Endothelial cell of umbilical vein (primary cell): ENCODE results near the gene ITPR2. TPM values are rescaled to one million over a fixed set of nuclear protein-coding genes. Genes with fewer than 3 reads are reported as not detected.
A peak's percentile ranks its signal among the peaks of the same experiment; 100 is the strongest.

Experiments used
- BruUV-seq: library from RNA; stranded (reverse); fragments of 400-500 nt; replicated peaks from 2 replicates; lab custom pipeline; 2021; lab: Mats Ljungman, UMichigan
- CTCF ChIA-PET: fragments of 300-600, 350-600 bp; sonication (Branson Sonifier 250); formaldehyde crosslinking; loops from one replicate; lab custom pipeline; 2021; ENCODE audit warnings: antibody characterized with exemption, inconsistent platforms; lab: Charles Lee
- POLR2A ChIA-PET: fragments of 300-600, 350-600 bp; sonication (Branson Sonifier 250); formaldehyde crosslinking; loops from one replicate; lab custom pipeline; 2021; ENCODE audit warnings: antibody characterized with exemption, inconsistent platforms; lab: Charles Lee
- DNase-seq: peaks from one replicate; pipeline ENCODE4 v3.0.0-alpha.2; 2011; ENCODE audit warnings: low read depth, low spot score
- FAIRE-seq: peaks from 2 replicates; lab custom pipeline; 2011; peaks lifted over from hg19 to GRCh38; lab: Jason Lieb, UNC
- H2AFZ ChIP-seq: 2 replicates; pipeline ENCODE4 v1.6.0; 2012; ENCODE audit warnings: low read depth, low read length, control low read depth, inconsistent platforms
- H3K27ac ChIP-seq: 2 replicates; pipeline ENCODE4 v1.5.1; 2011; ENCODE audit warnings: low read depth, mild to moderate bottlenecking, control low read depth, low read length, moderate library complexity; ENCODE audit not compliant: insufficient read depth
- H3K27me3 ChIP-seq, 2 experiments: 2 replicates each; pipeline versions ENCODE4 v1.6.0 to v1.6.1; 2011; ENCODE audit warnings: low read length in 2 of 2, mixed read lengths in 1 of 2; ENCODE audit not compliant: control insufficient read depth in 2 of 2, insufficient read depth in 2 of 2
- H3K36me3 ChIP-seq, 2 experiments: 2 replicates in 1 of 2; 3 replicates in 1 of 2; pipeline ENCODE4 v1.5.1; 2011; ENCODE audit warnings: low read length in 2 of 2, mild to moderate bottlenecking in 1 of 2, moderate library complexity in 1 of 2; ENCODE audit not compliant: control insufficient read depth in 2 of 2, insufficient read depth in 2 of 2; ENCODE audit errors: extremely low read depth in 1 of 2
- H3K4me1 ChIP-seq: 3 replicates; pipeline ENCODE4 v1.5.1; 2011; ENCODE audit warnings: mild to moderate bottlenecking, low read length; ENCODE audit not compliant: control insufficient read depth, insufficient read depth; ENCODE audit errors: extremely low read depth
- H3K4me2 ChIP-seq: 2 replicates; pipeline ENCODE4 v1.6.1; 2011; ENCODE audit warnings: low read length, control low read depth, mixed read lengths; ENCODE audit not compliant: insufficient read depth
- H3K4me3 ChIP-seq, 3 experiments: fragments of 200-600 bp in 1 of 3; sonication (generic), shearing (Covaris generic) in 1 of 3; replicated peaks in 1 of 3; 2 replicates each; pipeline ENCODE4 v1.5.1; 2011 to 2016; ENCODE audit warnings: control low read depth in 3 of 3, low read length in 3 of 3, mild to moderate bottlenecking in 2 of 3, inconsistent platforms in 1 of 3, low read depth in 1 of 3, moderate library complexity in 1 of 3; ENCODE audit not compliant: insufficient read depth in 1 of 3
- H3K79me2 ChIP-seq: 2 replicates; pipeline ENCODE4 v1.6.0; 2012; ENCODE audit warnings: low read length, inconsistent platforms; ENCODE audit not compliant: control insufficient read depth, insufficient read depth
- H3K9ac ChIP-seq: replicated peaks from 2 replicates; pipeline ENCODE3; 2011; ENCODE audit warnings: low read length, control low read depth; ENCODE audit not compliant: insufficient read depth; ENCODE audit errors: extremely low read depth
- H3K9me1 ChIP-seq: replicated peaks from 3 replicates; pipeline ENCODE4 v1.6.0; 2011; ENCODE audit warnings: mild to moderate bottlenecking, low read length; ENCODE audit not compliant: control insufficient read depth, insufficient read depth; ENCODE audit errors: extremely low read depth
- H3K9me3 ChIP-seq: replicated peaks from 2 replicates; pipeline ENCODE4 v1.5.1; 2012; ENCODE audit warnings: low read length, inconsistent platforms; ENCODE audit not compliant: control insufficient read depth, insufficient read depth
- H4K20me1 ChIP-seq: replicated peaks from 2 replicates; pipeline ENCODE3; 2011; ENCODE audit warnings: mild to moderate bottlenecking, low read length; ENCODE audit not compliant: control insufficient read depth, insufficient read depth; ENCODE audit errors: extremely low read depth
- CTCF ChIP-seq, 2 donors: IDR thresholded peaks; 1 replicate in 1 of 2; 2 replicates in 1 of 2; pipeline ENCODE4 v1.5.1; 2011; ENCODE audit warnings: low read length in 2 of 2, mild to moderate bottlenecking in 2 of 2, moderate library complexity in 2 of 2, control low read depth in 1 of 2, inconsistent platforms in 1 of 2, low read depth in 1 of 2; ENCODE audit not compliant: insufficient read depth in 1 of 2; ENCODE audit errors: extremely low read depth in 1 of 2
- EZH2 ChIP-seq: IDR thresholded peaks from 2 replicates; pipeline ENCODE4 v1.6.1; 2012; ENCODE audit warnings: borderline replicate concordance, low read depth, mild to moderate bottlenecking, moderate library complexity, low read length, inconsistent platforms; ENCODE audit not compliant: severe bottlenecking
- GATA2 ChIP-seq: IDR thresholded peaks from 2 replicates; pipeline ENCODE4 v1.7.0; 2011; ENCODE audit warnings: low read depth, mild to moderate bottlenecking, moderate library complexity, mixed read lengths, low read length; ENCODE audit not compliant: insufficient read length, insufficient read depth
- JUN ChIP-seq: IDR thresholded peaks from 2 replicates; pipeline ENCODE4 v1.6.1; 2011; ENCODE audit warnings: borderline replicate concordance, low read depth; ENCODE audit not compliant: insufficient read length, insufficient read depth
- MAX ChIP-seq: IDR thresholded peaks from 2 replicates; pipeline ENCODE4 v1.6.1; 2011; ENCODE audit not compliant: insufficient read depth, insufficient read length
- MYC ChIP-seq: IDR thresholded peaks from one replicate; pipeline ENCODE4 v1.6.1; 2011; ENCODE audit warnings: mild to moderate bottlenecking, low read depth, low read length
- dilution Hi-C: fragments of 300-500 bp; cut with MboI; formaldehyde crosslinking; loops from one replicate; pipeline ENCODE4 v1.15.0; 2019; ENCODE audit warnings: low sequenced_read_pairs; ENCODE audit not compliant: extremely low pct_ligation_motif_present
- intact Hi-C: fragments of 100-400 bp; cut with micrococcal nuclease; formaldehyde crosslinking; loops from one replicate; pipeline ENCODE4 v1.10.0; 2022
- polyA plus RNA-seq, 4 experiments: library from polyadenylated mRNA; depleted of rRNA in 3 of 4; stranded (reverse) in 3 of 4; unstranded in 1 of 4; fragments of >200 nt; gene quantifications; 2 replicates each; pipeline versions ENCODE4 v1.2.1 to v1.2.3, GENCODE V29; 2011 to 2012; ENCODE audit warnings: missing spikeins in 1 of 4
- total RNA-seq: library from RNA; stranded (reverse); gene quantifications from 2 replicates; pipeline ENCODE4 v1.2.3, GENCODE V29; 2021

The ITPR2 gene
- total and polyA plus RNA-seq, 2 donors (not counting 3 experiments of a cell fraction or from before 2014, with no cell fraction given): 16.2 to 86.8 TPM

DNA sequence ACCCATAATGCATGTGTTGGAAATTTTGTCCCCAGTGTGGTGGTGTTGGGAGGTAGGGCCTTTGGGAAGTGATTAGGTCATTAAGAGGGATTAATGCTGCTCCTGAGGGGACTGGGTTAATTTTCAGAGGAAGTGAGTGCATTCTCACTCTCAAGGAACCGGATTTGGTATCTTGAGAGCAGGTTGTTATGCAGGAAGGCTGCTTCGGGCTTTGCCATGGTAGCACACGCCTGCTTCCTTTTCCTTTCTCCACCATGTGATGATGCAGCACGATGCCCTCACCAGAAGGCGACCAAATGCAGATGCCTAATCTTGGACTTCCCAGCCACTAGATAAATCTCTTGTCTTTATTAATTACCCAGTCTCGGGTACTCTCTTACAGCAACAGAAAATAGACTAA is 380.5 kb downstream of the ITPR2 start:
- Histone ChIP-seq H3K36me3 (peaks cover 0 to 5% of the 10 kb centered on the region in 2 experiments), H3K79me2 (no peaks in the 10 kb centered on the region), H3K4me1 (peaks cover 11% of the 10 kb centered on the region), H3K9ac (no peak overlapping the region), H2AFZ (peak overlapping the region; percentile 7), H3K9me3 (no peaks in the 10 kb centered on the region), H3K27me3 (no peaks in the 10 kb centered on the region), H3K27ac (no peak overlapping the region), H4K20me1 (no peaks in the 10 kb centered on the region), H3K4me3 (no peak overlapping the region), H3K9me1 (no peaks in the 10 kb centered on the region), H3K4me2 (no peak overlapping the region)
- peak; percentile 64 for DNase-seq
- CTCF ChIA-PET: no interaction called here
- dilution Hi-C loops: no loop called here
- POLR2A ChIA-PET: no interaction called here
- intact Hi-C loops: no loop called here
- no peak for TF ChIP-seq JUN
- peak; percentile 64 for TF ChIP-seq MAX
- TF ChIP-seq GATA2: peak; percentile 56
- FAIRE-seq: peak; percentile 83
- no TSS peak for BruUV-seq

- TF ChIP-seq CTCF (IDR thresholded peaks at IDR 0.05; ENCODE audit: extremely low read depth in 1 of 2, insufficient read depth in 1 of 2, low read depth in 1 of 2, low read length in 2 of 2): no peak
- TF ChIP-seq EZH2: no peak
- TF ChIP-seq MYC: no peak
- Histone ChIP-seq H4K20me1 (no peaks in the 10 kb centered on the region), H3K36me3 (peaks cover 0 to 2% of the 10 kb centered on the region in 2 experiments), H3K4me3 (no peak overlapping the region), H3K9ac (no peak overlapping the region), H3K9me1 (no peaks in the 10 kb centered on the region), H3K9me3 (no peaks in the 10 kb centered on the region), H2AFZ (no peak overlapping the region), H3K27ac (no peak overlapping the region), H3K27me3 (no peaks in the 10 kb centered on the region), H3K4me2 (no peak overlapping the region), H3K4me1 (peaks cover 11% of the 10 kb centered on the region), H3K79me2 (no peaks in the 10 kb centered on the region)
- ChIA-PET POLR2A (no interaction called here), CTCF (interaction anchor here (1.6 kb wide), 1 partner anchor 15 kb away, joined by 3 read pairs; no protein-coding TSS in a partner anchor)
- intact Hi-C loops: no loop called here
- no peak for FAIRE-seq
- DNase-seq: no peak
- dilution Hi-C loops: no loop called here
- no TSS peak for BruUV-seq
Observed at GRCh38 chr12:26451763-26452162, 381.2 kb downstream of the ITPR2 start.
